Measurements from ENCODE around the gene TNN. TPM values are rescaled to one million over a fixed set of nuclear protein-coding genes. Genes with fewer than 3 reads are reported as not detected.
"Not testable (repeated sequence)": the region's sequence is repeated elsewhere in the genome, so short reads cannot be mapped to it uniquely, and the experiment has no call there.

Gene TNN
- total RNA-seq, 1 donor from 2014 or later, result not detected

GRCh38 chr1:175102166-175102565, 34.5 kb downstream of the TNN start:
- intact Hi-C loops (cut with DNase I), result not testable (repeated sequence)

GRCh38 chr1:175106536-175106935, 38.9 kb downstream of the TNN start:
- intact Hi-C loops (cut with DNase I); DNase-seq (ENCODE audit: low spot score): not testable (repeated sequence)

More at GRCh38 chr1:175102166-175102565, 34.5 kb downstream of the TNN start:
- not testable (repeated sequence) for DNase-seq (ENCODE audit: low spot score)

GRCh38 chr1:175108331-175108820, 40.7 kb downstream of the TNN start:
- intact Hi-C loops (cut with DNase I); DNase-seq (ENCODE audit: low spot score): not testable (repeated sequence)

GRCh38 chr1:175114996-175115395, 47.4 kb downstream of the TNN start:
- intact Hi-C loops (cut with DNase I), result no loop called here
- no peak for DNase-seq (ENCODE audit: low spot score)

- intact Hi-C loops (cut with DNase I), result no loop called here
- no peak for DNase-seq (ENCODE audit: low spot score)
Measured at GRCh38 chr1:175116210-175116798, 48.7 kb downstream of the TNN start.

GRCh38 chr1:175116903-175117302, 49.3 kb downstream of the TNN start:
- DNase-seq (ENCODE audit: low spot score), result no peak
- intact Hi-C loops (cut with DNase I), result no loop called here

GRCh38 chr1:175118375-175119367, 51.0 kb downstream of the TNN start:
- DNase-seq (ENCODE audit: low spot score), result no peak
- intact Hi-C loops (cut with DNase I), result no loop called here

- intact Hi-C loops (cut with DNase I), result no loop called here
- DNase-seq (ENCODE audit: low spot score), result no peak
Measured at GRCh38 chr1:175120511-175120910, 52.9 kb downstream of the TNN start.

GRCh38 chr1:175124861-175125260, 57.2 kb downstream of the TNN start:
- intact Hi-C loops (cut with DNase I), result loop anchor here (2.0 kb wide), 1 partner anchor 94 kb away; no protein-coding TSS in a partner anchor
- DNase-seq (ENCODE audit: low spot score), result no peak

- intact Hi-C loops (cut with DNase I), result no loop called here
- no peak for DNase-seq (ENCODE audit: low spot score)
Measured at GRCh38 chr1:175126347-175126746, 58.7 kb downstream of the TNN start.

GRCh38 chr1:175127565-175127964, 59.9 kb downstream of the TNN start:
- intact Hi-C loops (cut with DNase I), result no loop called here
- DNase-seq (ENCODE audit: low spot score), result no peak

- intact Hi-C loops (cut with DNase I), result no loop called here
- DNase-seq (ENCODE audit: low spot score), result no peak
Measured at GRCh38 chr1:175128523-175128922, 60.9 kb downstream of the TNN start.

- intact Hi-C loops (cut with DNase I), result no loop called here
- DNase-seq (ENCODE audit: low spot score), result no peak
Measured at GRCh38 chr1:175129182-175129581, 61.5 kb downstream of the TNN start.

- DNase-seq (ENCODE audit: low spot score), result no peak
- intact Hi-C loops (cut with DNase I), result no loop called here
Measured at GRCh38 chr1:175129644-175129996, 62.0 kb downstream of the TNN start.

GRCh38 chr1:175129997-175130648, 62.5 kb downstream of the TNN start:
- DNase-seq (ENCODE audit: low spot score), result no peak

GRCh38 chr1:175130649-175131045, 63.0 kb downstream of the TNN start:
- no peak for DNase-seq (ENCODE audit: low spot score)
- intact Hi-C loops (cut with DNase I), result no loop called here

More at GRCh38 chr1:175129997-175130648, 62.5 kb downstream of the TNN start:
- intact Hi-C loops (cut with DNase I), result no loop called here

GRCh38 chr1:175131095-175131494, 63.5 kb downstream of the TNN start:
- intact Hi-C loops (cut with DNase I), result no loop called here
- DNase-seq (ENCODE audit: low spot score), result no peak

- intact Hi-C loops (cut with DNase I), result no loop called here
- no peak for DNase-seq (ENCODE audit: low spot score)
Measured at GRCh38 chr1:175132436-175132835, 64.8 kb downstream of the TNN start.

- intact Hi-C loops (cut with DNase I), result no loop called here
- no peak for DNase-seq (ENCODE audit: low spot score)
Measured at GRCh38 chr1:175133673-175134435, 66.2 kb downstream of the TNN start.
